ENCODE results near the gene AGPAT2. TPM values are rescaled to one million over a fixed set of nuclear protein-coding genes. Genes with fewer than 3 reads are reported as not detected.

Gene AGPAT2
- total RNA-seq, 1 donor from 2014 or later: 72.9 TPM

DNA sequence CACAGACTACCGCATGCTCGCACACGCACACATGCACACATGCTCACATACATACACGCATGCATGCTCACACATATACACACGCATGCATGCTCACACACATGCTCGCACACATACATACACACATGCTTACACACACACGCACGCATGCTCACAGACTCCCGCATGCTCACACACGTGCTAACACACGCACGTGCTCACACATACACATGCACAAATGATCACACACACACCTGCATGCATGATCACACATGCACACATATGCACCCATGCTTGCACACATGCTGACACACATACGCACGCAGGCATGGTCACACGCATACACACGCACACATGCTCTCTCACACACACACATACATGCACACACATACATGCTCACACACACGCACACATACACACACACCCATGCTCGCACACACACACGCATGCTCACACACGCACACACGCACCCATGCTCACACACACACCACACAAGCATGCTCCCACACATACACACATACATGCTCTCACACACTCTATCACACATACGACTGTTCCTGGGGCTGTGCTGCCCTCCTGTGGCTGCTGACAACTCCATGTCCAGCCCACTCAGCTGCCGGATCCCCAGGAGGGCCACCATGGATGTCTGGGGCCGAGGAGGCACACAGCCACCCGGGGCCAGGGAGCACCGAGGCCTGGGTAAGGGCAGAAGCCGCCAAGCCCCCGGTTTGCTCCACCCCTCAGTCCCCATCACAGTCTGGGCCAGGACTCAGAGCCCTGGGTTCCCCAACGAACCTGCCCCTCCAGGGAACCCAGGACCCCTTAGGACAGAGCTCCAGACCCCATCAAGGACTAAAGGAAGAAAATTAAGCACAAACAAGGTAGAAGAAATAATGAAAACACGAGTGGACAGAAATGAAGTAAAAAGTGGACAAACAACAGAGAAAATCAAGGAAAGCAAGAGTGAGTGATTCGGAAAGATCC, 55.9 kb downstream of the AGPAT2 start:
- Histone ChIP-seq H3K36me3 (ENCODE audit: control insufficient read depth, insufficient read depth, low read length) (no peaks in the 10 kb centered on the region), H3K27me3 (ENCODE audit: control insufficient read depth, insufficient read depth, low read length) (peaks cover 8% of the 10 kb centered on the region), H3K4me3 (ENCODE audit: low read depth, low read length) (no peak overlapping the region)
- TF ChIP-seq, protein P1, sequence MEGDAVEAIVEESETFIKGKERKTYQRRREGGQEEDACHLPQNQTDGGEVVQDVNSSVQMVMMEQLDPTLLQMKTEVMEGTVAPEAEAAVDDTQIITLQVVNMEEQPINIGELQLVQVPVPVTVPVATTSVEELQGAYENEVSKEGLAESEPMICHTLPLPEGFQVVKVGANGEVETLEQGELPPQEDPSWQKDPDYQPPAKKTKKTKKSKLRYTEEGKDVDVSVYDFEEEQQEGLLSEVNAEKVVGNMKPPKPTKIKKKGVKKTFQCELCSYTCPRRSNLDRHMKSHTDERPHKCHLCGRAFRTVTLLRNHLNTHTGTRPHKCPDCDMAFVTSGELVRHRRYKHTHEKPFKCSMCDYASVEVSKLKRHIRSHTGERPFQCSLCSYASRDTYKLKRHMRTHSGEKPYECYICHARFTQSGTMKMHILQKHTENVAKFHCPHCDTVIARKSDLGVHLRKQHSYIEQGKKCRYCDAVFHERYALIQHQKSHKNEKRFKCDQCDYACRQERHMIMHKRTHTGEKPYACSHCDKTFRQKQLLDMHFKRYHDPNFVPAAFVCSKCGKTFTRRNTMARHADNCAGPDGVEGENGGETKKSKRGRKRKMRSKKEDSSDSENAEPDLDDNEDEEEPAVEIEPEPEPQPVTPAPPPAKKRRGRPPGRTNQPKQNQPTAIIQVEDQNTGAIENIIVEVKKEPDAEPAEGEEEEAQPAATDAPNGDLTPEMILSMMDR (IDR thresholded peaks at IDR 0.05; ENCODE audit: insufficient read depth, low read length, poor library complexity, severe bottlenecking): peak; percentile 84
- DNase-seq (ENCODE audit: low read depth): no peak

DNA sequence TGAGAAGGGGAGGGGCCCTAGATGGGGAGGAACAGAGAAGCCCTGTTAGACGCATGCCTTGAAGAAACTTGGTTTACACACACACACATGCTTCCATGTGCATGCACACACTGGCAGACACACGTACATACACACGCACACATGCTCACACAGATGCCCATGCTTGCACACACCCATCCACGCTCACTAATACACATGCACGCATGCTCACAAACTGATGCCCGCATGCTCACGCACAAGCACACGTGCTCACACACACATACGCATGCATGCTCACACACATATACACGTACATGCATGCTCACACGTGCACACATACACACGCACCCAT, 56.6 kb downstream of the AGPAT2 start:
- TF ChIP-seq, protein P1 (IDR thresholded peaks at IDR 0.05; ENCODE audit: insufficient read depth, low read length, poor library complexity, severe bottlenecking): no peak
- Histone ChIP-seq H3K36me3 (ENCODE audit: control insufficient read depth, insufficient read depth, low read length) (no peaks in the 10 kb centered on the region), H3K4me3 (ENCODE audit: low read depth, low read length) (no peak overlapping the region), H3K27me3 (ENCODE audit: control insufficient read depth, insufficient read depth, low read length) (peaks cover 8% of the 10 kb centered on the region)
- no peak for DNase-seq (ENCODE audit: low read depth)

DNA sequence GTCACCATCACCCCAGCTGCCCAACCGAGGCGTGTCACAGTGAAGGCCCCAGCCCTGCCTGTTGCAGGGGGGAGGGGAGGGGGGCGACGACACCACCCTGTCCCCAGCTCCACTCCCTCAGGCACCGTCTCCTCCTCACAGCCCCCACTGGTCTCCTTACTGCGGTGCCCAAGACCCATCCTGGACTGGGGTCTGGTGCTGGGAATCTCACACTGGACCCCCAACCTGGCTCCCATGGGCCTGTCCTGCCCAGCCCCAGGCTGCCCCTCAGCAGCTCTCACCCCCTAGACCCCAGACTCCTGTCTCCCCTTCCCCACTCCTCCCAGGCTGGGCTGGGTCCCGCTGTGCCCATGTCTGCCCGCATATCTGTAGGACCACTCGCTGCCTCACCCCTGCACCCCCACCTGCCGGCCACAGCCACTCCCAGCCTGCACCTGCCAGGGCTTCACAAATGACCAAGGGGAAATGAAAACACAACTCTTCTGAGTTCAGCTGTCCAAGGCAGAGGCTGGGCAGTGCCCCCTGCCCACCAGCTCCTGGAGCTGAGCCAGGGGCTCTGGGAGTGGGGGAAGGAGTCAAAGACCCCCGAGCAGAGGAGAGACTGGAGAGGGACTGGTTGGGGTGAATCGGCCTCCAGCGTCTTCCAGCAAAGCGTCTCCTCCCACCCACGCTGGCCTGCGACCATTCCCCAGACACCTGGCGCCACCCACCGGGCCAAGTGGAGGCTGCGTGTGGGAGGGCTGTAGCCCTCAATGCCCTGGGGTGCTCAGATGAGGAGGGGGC, 57.2 kb downstream of the AGPAT2 start:
- Histone ChIP-seq H3K27me3 (ENCODE audit: control insufficient read depth, insufficient read depth, low read length) (peaks cover 8% of the 10 kb centered on the region), H3K4me3 (ENCODE audit: low read depth, low read length) (no peak overlapping the region), H3K36me3 (ENCODE audit: control insufficient read depth, insufficient read depth, low read length) (no peaks in the 10 kb centered on the region)
- TF ChIP-seq, protein P1 (IDR thresholded peaks at IDR 0.05; ENCODE audit: insufficient read depth, low read length, poor library complexity, severe bottlenecking): peak; percentile 83
- DNase-seq (ENCODE audit: low read depth): no peak

DNA sequence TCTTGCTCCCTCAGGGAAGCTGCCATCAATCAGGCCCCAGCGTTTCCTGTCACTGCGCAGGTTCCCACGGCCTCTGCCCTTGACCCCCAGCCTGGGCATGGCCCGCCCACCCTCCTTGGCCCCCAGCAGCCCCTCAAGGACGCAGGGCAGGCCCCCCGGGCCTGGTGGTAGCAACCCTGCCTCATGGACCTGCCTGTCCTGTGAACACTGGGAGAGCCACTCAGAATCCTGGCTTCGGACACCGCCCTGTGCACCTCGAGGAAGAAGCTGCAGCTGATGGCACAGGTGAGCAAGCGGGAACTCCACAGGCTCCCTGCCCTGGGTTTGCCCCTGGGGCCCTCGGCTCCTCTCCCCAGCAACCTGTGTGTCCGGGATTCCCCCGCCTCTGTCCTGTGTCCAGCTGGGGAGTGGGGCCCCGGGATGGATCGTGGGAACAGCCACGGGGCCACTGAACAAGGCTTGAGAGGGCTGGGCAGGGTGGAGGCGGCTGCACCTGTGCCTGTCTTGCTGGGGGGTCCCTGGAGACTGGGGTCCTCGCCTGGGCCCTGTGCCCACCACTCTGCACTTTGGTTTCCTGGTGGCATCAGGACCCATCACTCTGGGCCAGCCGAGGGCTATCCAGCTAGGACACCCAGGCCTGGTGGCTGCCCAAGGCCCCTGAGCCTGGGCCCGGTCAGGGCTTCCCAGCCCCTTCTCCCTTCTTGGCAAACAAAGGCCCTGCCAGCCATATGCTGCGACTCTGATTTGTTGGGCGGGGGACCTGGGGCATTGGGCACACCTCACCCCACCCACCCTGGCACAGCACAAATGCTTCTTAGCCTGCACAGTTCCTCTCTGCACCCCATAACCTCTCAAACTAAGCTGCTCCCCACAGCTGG, 58.0 kb downstream of the AGPAT2 start:
- Histone ChIP-seq H3K27me3 (ENCODE audit: control insufficient read depth, insufficient read depth, low read length) (peaks cover 8% of the 10 kb centered on the region), H3K36me3 (ENCODE audit: control insufficient read depth, insufficient read depth, low read length) (no peaks in the 10 kb centered on the region), H3K4me3 (ENCODE audit: low read depth, low read length) (no peak overlapping the region)
- TF ChIP-seq, protein P1 (IDR thresholded peaks at IDR 0.05; ENCODE audit: insufficient read depth, low read length, poor library complexity, severe bottlenecking): no peak
- DNase-seq (ENCODE audit: low read depth): no peak

DNA sequence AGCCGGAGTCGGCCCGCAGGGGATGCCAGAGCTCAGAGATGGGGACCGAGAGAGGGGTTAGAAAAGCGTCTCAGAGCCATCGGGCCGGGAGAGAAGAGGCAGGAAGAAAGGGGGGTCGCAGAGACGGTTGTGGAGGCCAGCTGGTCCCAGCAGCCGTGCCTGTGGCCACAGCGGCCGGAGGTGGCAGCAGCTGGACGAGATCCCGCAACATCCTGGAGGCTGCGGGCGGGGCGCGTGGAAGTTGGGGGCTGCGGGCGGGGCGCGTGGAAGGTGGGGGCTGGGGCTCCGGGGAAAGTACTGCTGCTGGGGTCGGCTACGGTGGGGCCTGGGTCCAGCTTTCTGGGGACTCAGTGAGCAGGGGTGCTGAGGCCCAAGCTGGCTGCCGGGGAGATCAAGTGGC, 59.0 kb downstream of the AGPAT2 start:
- Histone ChIP-seq H3K36me3 (ENCODE audit: control insufficient read depth, insufficient read depth, low read length) (no peaks in the 10 kb centered on the region), H3K27me3 (ENCODE audit: control insufficient read depth, insufficient read depth, low read length) (peaks cover 8% of the 10 kb centered on the region), H3K4me3 (ENCODE audit: low read depth, low read length) (no peak overlapping the region)
- DNase-seq (ENCODE audit: low read depth): no peak
- TF ChIP-seq, protein P1 (IDR thresholded peaks at IDR 0.05; ENCODE audit: insufficient read depth, low read length, poor library complexity, severe bottlenecking): no peak
